ENCODE measurements around the gene C1orf105.

- no peak for TF ChIP-seq REST (IDR thresholded peaks at IDR 0.05; ENCODE audit: low read depth, low read length)
- no peak for TF ChIP-seq CTCF (IDR thresholded peaks at IDR 0.05)
- TF ChIP-seq RXRA (IDR thresholded peaks at IDR 0.05; ENCODE audit: borderline replicate concordance, low read depth): no peak
- no peak for TF ChIP-seq POLR2AphosphoS5 (IDR thresholded peaks at IDR 0.05; ENCODE audit: low read depth, low read length)
- TF ChIP-seq ZBTB33 (IDR thresholded peaks at IDR 0.05; ENCODE audit: borderline replicate concordance, low read depth): no peak
- TF ChIP-seq CHD2 (IDR thresholded peaks at IDR 0.05; ENCODE audit: low read length, partially characterized antibody): no peak
- TF ChIP-seq MAX (IDR thresholded peaks at IDR 0.05; ENCODE audit: low read depth): no peak
- TF ChIP-seq FOSL2 (IDR thresholded peaks at IDR 0.05; ENCODE audit: borderline replicate concordance, low read depth): no peak
- no peak for TF ChIP-seq ELF1 (IDR thresholded peaks at IDR 0.05)
These were observed 2.9 kb upstream of the C1orf105 start for GRCh38 chr1:172417557-172417956.

All from SK-N-SH (cell line).